Colonic mucosa (tissue), 4 donors: Measurements from ENCODE around the gene ZNF331. TPM values are rescaled to one million over a fixed set of nuclear protein-coding genes. Genes with fewer than 3 reads are reported as not detected.

Experiments used
- DNase-seq: peaks from one replicate; pipeline ENCODE4 v3.0.0-alpha.2; 2020
- H3K27ac ChIP-seq: fragments of 200-600 bp; one replicate; pipeline ENCODE4 v1.8.0; 2021
- H3K27me3 ChIP-seq: fragments of 200-600 bp; one replicate; pipeline ENCODE4 v1.8.0; 2021
- H3K36me3 ChIP-seq: fragments of 200-600 bp; one replicate; pipeline ENCODE4 v1.8.0; 2021
- H3K4me1 ChIP-seq: fragments of 200-600 bp; one replicate; pipeline ENCODE4 v1.8.0; 2021; ENCODE audit warnings: mild to moderate bottlenecking
- H3K4me3 ChIP-seq: fragments of 200-600 bp; one replicate; pipeline ENCODE4 v1.8.0; 2021
- H3K9ac ChIP-seq, 2 donors: one replicate each; pipeline ENCODE4 v1.7.0; 2013; ENCODE audit warnings: control low read depth in 2 of 2, low read depth in 2 of 2, low read length in 2 of 2
- H3K9me3 ChIP-seq: fragments of 200-600 bp; one replicate; pipeline ENCODE4 v1.8.0; 2021
- intact Hi-C: fragments of 100-400 bp; cut with DNase I; formaldehyde crosslinking; loops from one replicate; pipeline ENCODE4 v1.14.1; 2022
- total RNA-seq, 2 donors: library from RNA; stranded (reverse); fragmentation: NEBNext Ultra II Directional in 1 of 2; extraction: Animal tissue kit (Norgen Biotek cat#: 25700) in 1 of 2; gene quantifications; one replicate each; pipeline ENCODE4 v1.2.1, GENCODE V29; 2021
- TF ChIP-seq, protein P1 (sequence below): fragments of 200-600 bp; IDR thresholded peaks from one replicate; pipeline ENCODE4 v1.8.0; 2022; ENCODE audit warnings: antibody characterized with exemption, mild to moderate bottlenecking
- donor health status: healthy.
- donor health status: DM: no; HTN: no; CAD: no.
- donor health status: DM: no; HTN: no; CAD: no.

The ZNF331 gene
- total RNA-seq, 2 donors from 2014 or later = 4.3 to 7.8 TPM

DNA sequence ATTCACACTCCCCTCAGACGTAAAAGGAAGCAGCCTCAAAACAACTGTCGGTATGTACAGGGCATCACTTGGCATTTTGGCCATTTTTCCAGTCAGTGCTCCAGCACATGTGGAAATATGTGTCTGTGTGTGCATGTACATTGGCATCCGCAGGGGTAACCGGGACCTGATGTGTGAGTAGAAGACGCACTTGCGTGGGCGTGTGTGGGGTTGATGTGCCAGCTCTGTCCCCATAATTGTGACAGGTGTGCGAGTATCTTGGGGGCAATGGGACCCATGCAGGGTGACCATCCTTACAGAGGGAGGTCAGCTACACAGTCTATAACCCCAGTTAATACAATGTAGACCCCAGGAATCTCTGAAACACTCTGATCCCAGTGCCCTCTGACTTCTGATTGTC lies 7.3 kb upstream of the ZNF331 start:
- Histone ChIP-seq H3K27ac (no peak overlapping the region), H3K9me3 (peaks cover 4% of the 10 kb centered on the region), H3K4me1 (no peaks in the 10 kb centered on the region), H3K36me3 (no peaks in the 10 kb centered on the region), H3K27me3 (no peaks in the 10 kb centered on the region), H3K4me3 (no peak overlapping the region), H3K9ac (no peak overlapping the region)
- intact Hi-C loops = no loop called here
- TF ChIP-seq, protein P1, sequence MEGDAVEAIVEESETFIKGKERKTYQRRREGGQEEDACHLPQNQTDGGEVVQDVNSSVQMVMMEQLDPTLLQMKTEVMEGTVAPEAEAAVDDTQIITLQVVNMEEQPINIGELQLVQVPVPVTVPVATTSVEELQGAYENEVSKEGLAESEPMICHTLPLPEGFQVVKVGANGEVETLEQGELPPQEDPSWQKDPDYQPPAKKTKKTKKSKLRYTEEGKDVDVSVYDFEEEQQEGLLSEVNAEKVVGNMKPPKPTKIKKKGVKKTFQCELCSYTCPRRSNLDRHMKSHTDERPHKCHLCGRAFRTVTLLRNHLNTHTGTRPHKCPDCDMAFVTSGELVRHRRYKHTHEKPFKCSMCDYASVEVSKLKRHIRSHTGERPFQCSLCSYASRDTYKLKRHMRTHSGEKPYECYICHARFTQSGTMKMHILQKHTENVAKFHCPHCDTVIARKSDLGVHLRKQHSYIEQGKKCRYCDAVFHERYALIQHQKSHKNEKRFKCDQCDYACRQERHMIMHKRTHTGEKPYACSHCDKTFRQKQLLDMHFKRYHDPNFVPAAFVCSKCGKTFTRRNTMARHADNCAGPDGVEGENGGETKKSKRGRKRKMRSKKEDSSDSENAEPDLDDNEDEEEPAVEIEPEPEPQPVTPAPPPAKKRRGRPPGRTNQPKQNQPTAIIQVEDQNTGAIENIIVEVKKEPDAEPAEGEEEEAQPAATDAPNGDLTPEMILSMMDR = no peak
- no peak for DNase-seq

- intact Hi-C loops = no loop called here
Observed at GRCh38 chr19:53531457-53531856, 6.5 kb upstream of the ZNF331 start.

GRCh38 chr19:53532362-53532761 lies 5.6 kb upstream of the ZNF331 start:
- TF ChIP-seq, protein P1 = no peak
- no peaks in the 10 kb centered on the region for H3K36me3 ChIP-seq
- intact Hi-C loops = no loop called here
- H3K27ac ChIP-seq = no peak overlapping the region
- H3K9me3 ChIP-seq = no peaks in the 10 kb centered on the region
- H3K9ac ChIP-seq = no peak overlapping the region
- DNase-seq = no peak
- H3K27me3 ChIP-seq = no peaks in the 10 kb centered on the region
- no peaks in the 10 kb centered on the region for H3K4me1 ChIP-seq
- H3K4me3 ChIP-seq = no peak overlapping the region

More at GRCh38 chr19:53531457-53531856, 6.5 kb upstream of the ZNF331 start:
- H3K9me3 ChIP-seq = no peaks in the 10 kb centered on the region
- no peaks in the 10 kb centered on the region for H3K36me3 ChIP-seq
- no peaks in the 10 kb centered on the region for H3K4me1 ChIP-seq
- H3K27ac ChIP-seq = no peak overlapping the region
- TF ChIP-seq, protein P1 = no peak
- no peaks in the 10 kb centered on the region for H3K27me3 ChIP-seq
- H3K9ac ChIP-seq = no peak overlapping the region
- no peak for DNase-seq
- no peak overlapping the region for H3K4me3 ChIP-seq

GRCh38 chr19:53536225-53536548 lies 1.8 kb upstream of the ZNF331 start:
- intact Hi-C loops = no loop called here
- H3K9ac ChIP-seq = no peak overlapping the region
- no peaks in the 10 kb centered on the region for H3K36me3 ChIP-seq
- H3K27me3 ChIP-seq = no peaks in the 10 kb centered on the region
- H3K9me3 ChIP-seq = no peaks in the 10 kb centered on the region
- no peak overlapping the region for H3K27ac ChIP-seq
- no peak overlapping the region for H3K4me3 ChIP-seq
- H3K4me1 ChIP-seq = no peaks in the 10 kb centered on the region
- TF ChIP-seq, protein P1 = no peak
- DNase-seq = no peak

GRCh38 chr19:53537121-53537520 lies 824 bp upstream of the ZNF331 start:
- Histone ChIP-seq H3K27me3 (no peaks in the 10 kb centered on the region), H3K4me3 (peak overlapping the region; percentile 65), H3K27ac (peak overlapping the region; percentile 52), H3K9ac (peak overlapping the region in 1 of 2 donors; percentile 84), H3K36me3 (no peaks in the 10 kb centered on the region), H3K9me3 (no peaks in the 10 kb centered on the region), H3K4me1 (no peaks in the 10 kb centered on the region)
- no peak for DNase-seq
- TF ChIP-seq, protein P1 = no peak
- intact Hi-C loops = no loop called here
